GM21390 (cell line): Measurements from ENCODE around the gene HOXB2.

Experiments used
- ATAC-seq: cut with Tn5 transposase; IDR thresholded peaks from one replicate; pipeline ENCODE4 v1.9.1; 2021; ENCODE audit not compliant: unreplicated experiment

The HOXB2 gene

DNA sequence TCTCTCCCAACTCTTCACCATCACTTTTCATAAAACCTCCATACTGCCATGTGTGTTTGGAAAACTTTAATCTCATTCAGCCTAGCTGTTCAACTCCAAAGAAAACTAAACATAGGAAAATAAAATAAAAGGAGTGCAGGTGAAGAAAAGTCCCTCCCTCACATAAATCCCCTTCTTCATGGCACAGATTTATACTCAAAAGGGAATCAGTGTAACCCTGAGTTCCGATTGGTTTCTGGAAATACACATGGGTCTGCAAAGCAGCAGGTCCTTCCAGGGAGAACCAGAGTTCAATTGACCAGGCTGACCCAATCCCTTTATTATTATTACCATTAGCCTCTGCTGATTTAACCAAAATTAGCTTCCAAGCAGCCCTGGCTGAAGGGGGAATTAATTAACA is 8.9 kb upstream of the HOXB2 start:
- no peak for ATAC-seq

DNA sequence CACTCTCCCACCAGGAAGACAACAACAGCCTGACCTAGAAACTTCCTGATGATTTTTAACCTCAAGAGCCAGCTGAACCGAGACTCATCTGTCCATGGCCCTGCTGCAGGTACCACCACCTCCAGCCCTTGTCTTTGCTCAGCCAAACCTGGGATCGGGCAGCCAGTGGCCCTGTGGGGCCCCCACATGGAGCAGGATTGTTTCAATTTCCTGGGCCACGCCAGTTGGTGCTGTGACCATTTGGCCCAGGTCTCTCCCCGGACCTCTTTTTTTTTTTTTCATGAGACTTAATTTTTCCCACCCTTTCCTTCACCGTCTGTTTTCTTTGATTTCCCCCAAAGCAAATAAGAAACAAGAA is 8.3 kb upstream of the HOXB2 start:
- no peak for ATAC-seq

DNA sequence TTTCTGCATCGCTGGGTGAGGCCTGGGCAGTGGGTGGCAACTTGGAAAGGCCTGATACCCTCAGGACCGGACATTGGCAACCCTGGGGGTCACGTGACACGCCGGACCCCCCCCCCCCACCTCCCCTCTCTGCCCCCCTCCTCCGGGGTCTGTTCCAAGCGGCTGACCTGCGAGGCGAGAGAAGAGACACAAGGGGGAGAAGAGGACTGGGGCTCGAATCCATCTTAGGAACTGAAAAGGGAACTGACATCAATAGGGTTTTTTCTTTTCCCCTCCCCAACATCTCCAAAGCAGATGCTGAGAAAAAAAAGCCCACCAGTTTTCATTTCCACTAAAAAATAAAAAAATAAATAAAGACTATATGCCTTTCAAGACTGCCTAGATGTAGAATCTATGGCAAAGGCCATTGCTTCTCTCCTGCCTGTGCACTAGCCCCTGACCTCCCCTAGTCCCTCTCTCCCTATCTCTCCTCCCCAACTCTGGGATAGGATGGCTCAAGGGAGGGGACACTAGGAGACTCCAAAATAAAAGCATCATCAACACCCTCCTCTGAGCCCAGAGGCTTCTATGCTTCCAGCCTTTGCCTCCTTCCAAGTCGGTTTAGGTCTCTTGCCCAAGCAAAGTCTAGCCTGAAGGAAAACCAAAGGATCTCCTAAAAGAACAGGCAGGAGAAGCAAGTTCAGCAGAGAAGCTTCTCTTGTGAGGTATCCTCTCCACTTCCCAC is 7.7 kb upstream of the HOXB2 start:
- no peak for ATAC-seq

DNA sequence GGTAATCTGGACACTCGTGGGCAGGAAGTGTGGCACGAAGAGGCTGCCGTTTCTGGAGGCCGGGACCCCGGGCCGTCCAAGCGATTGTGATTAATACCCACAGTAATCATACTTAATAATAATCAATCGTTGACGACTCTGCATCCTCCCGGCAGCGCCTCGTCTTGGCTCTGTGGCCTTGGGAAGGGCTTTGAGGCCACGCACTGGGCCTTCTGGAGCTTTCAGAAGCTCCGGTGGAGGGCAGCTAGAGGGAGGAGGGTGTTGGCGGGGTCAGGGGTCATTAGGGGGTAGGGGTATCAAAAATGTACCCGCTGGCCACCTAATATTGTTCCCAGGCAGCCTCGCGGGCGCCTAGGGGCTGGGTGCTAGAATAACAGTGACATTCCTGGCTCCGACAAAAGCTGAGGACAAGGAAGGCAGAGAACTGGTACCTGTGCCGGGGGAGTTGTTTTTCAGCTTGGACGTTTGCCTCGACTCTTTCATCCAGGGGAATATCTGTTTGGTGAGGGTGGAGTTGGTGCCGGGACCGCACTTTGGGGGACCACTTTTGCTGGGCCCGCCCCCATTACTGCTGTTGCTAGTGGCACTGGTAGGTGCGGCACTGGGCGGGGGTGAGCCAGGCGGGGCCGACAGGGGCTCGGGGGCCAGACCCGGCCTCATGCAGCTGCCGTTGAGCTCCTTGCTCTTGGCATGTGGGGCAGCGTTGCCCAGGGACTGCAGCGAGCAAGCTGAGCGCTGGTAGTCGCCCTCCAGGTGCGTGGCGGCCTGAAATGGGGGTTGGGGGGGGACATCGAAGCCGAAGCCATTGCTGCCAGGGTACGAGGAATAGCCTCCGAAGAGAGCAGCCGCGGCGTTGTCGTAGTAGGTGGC is 6.9 kb upstream of the HOXB2 start:
- ATAC-seq, result no peak

DNA sequence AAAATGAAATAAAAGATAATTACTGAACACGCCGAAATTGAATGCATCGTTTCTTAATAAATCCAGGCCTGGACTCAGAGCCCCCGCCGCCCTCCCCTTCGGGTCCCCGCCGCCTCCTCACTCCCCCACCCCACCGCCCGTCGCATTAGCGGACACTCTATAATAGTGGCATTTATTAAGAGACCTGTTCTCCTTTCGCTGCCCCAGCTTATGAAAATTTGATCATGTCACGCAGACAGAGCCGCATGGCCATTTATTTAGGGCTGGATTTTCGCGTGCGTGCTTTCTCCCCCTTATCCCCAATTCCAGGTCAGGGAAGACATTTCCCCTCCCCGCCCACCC is 6.3 kb upstream of the HOXB2 start:
- no peak for ATAC-seq

DNA sequence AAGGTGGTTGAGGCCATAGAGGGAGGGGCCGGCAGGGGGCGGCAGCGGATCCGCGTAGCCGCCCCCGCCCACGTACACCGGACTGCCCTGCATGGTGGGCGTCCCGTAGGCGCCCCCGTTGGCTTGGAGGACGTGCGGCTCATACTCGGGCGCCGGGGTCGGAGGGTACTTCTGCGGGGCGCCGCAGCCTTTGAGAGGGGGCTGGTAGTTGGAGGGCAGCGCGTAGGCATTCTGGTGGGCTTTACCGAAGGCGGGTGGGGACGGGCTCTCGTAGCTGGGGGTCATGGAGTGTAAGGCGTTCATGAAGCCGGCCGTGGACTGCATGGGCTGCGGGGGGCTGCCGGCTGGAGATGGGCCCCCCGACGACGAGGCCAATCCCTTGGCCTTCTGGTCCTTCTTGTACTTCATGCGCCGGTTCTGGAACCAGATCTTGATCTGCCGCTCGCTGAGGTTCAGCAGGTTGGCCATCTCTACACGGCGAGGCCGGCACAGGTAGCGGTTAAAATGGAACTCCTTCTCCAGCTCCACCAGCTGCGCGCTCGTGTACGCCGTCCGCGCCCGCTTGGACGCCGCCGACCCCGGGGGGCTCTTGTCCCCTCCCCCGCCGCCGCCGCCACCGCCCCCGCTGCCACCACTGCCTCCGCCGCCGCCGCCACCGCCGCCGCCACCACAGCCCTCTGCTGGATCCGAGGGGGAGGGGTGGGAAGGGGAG is 5.7 kb upstream of the HOXB2 start:
- ATAC-seq, result no peak

DNA sequence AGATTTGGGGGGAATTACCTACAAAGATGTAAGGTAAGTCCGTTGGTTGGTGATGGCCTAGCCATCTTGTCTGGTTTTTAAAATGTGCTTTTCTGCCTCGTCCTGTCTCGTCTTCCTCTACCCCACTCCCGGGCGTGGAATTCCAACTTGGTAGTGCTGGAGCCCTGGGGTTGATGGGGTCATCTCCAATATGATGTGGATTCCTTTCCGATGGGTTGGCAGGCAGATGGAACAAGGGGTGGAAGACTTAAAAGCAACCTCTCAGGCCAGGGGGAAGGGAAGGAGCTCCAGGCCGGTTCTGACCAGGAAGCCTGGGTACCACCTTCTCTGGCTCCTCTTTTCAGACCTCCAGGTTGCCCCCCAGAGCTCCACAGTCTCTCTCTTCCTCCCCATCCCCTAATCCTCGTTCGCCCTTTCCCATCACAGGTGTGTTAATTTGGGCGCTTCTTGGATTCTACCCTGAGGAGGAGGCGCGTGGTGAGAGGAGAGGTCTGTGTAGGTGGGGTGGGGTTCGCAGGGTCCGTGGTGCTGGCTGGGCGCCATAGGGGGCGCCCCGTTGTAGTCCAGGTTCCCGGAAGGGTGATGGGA is 5.1 kb upstream of the HOXB2 start:
- no peak for ATAC-seq

DNA sequence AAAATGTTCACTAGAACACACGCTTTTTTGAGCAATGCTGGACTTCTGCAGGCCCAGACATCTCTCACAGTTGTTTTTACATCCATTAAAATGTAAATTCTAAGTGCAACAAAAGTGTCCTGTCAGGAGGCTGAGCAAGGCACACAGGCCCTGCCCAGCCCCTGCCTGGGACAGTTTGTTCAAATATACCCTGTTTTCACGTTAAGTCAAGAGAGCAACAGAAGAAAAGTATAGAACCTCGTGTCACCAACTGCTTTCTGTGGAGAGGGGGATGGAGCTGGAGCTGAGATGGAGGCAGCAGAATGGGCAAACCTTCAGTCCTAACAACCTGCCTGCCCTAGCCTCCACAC is 4.3 kb upstream of the HOXB2 start:
- no peak for ATAC-seq

DNA sequence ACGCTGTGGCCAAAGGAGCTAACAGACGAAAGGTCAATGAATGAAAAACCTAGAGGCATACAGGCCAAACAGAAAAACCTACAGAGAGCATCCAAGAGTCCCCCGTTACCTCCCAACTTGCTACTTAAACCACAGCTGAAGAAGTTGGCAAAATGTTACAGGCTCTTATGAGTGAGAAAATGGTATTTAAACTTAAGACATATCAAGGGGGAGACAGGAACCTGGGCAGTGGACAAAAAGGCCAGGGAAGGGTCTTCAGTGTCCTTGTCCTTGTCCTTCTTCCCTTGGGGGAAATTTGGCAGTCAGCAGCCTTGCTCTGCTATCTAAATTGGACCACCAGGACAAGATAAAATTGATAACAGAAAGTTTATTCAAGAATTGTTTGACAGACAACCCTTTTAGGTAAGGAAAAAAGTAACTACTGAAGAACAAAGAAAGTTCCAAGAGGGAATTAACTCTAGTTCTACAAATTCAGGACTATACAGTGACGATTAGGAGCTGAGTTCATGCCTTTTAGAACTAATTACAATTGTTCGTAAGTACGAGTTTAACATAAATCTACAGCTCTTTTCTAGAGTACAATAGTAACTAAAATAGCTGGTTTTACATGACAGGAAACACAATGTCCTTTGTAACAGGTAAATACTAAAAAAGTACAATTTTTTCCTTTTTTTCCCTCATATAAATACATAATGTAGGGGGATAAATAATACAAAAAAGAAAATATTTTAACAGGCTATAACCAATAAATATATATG is 3.8 kb upstream of the HOXB2 start:
- ATAC-seq, result no peak

DNA sequence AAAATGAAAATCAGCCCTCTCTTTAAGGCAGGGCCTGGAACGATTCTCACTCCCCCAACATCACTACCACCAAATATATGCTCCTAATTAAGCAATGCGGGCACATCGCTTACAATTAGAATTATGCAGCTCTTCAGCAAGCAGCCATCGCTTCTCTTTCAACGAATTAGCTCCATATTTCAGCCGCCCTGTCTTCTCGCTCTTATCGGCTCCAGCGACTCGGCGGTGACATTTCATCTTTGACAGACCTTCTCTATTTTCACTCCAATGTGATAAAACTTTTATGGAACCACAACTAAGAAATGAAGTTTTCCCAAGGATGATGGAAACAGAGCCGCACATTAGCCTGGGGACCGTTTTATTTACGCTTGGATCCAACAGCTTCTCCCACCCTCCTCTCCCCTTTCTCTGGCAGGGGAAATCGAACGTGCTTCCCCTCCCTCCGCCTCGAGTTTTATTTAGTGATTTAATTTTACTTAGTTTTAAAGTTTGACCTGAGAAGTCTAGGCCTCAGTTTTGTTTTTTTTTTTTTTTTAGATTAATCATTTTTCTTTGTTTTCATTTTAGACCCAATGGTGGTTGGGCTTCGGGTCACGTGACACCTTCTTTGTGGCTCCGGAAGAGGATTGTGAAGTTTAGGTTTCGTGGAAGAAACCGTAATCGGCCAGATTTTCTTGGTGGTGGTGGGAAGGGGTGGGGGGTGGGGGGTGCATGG is 3.1 kb upstream of the HOXB2 start:
- no peak for ATAC-seq

DNA sequence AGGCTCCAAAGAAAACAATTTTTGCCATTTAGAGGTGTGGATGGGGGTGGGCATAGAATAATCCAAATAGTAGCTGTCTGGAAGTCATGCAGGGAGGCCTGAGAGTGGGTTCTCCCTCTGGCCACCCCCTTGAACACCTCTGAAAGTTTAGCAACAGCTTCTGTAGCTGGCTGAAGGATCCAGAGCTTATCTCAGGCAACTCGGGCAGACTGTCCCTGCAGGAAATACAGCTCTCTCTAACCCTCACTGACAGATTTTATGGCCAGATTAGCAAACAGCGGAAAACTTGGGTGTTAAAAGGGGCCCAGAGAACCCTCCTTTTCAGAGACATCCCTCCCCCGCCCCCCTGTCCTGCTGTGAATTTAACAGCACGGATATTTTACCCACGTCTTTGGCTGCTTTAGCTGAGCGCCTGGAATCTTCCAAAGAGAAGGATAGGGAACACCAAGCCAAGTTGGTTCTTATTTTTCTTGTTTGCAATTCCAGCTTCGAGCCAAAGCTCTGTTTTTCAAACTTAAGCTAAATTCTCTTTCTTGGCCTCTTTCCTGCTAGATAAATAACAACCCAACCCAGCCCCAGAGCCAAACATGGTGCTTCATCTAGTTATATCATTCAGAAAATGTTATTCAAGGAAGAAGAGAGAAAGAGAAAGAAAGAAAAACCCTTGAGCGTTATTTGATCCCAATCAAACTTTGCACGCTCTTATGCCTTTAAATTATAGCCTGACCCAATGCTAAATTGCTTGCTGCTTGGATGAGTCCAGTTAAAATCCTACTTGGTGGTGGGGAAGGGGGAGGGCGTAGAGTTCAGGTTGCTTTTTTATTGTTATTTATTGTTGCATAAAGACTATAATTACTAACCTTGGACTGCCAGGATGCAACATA is 2.3 kb upstream of the HOXB2 start:
- ATAC-seq, result no peak

DNA sequence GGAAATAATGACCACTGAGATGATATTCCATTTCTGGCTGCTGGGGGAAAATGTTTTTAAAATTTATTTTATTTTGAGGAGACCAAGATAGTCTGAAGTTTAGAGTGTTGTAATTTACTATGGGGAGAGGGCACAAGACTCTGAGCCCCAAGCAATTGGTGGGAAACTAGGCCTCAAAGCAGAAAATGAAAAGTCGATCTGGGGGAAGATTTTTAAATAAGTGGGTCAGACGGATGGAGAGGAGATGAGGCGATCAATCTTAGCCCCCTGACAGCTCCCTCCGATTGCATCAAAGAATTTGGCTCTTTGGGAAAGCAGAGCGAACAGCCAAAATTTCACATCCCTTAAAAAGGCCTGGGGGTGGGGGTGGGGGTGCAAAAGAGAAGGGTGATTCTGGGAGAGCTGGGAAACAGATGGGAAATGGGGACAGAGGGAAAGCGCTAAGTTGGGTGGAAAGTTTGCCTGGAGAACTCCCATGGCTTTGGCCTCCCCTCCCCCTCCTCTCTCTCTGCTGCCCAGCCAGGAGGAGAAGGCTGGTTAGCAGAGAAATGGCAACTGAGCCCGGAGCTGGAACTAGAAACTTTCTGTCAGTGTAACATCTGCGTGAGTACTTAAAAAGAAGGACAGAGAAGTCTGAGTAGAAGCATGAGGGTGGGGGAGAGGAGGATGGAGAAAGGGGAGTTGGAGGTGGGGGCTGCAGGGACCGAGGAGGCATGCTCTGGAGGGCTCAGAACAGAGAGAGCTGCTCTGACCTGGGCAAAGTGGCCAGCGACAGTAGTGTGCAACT is 1.4 kb upstream of the HOXB2 start:
- ATAC-seq, result no peak

DNA sequence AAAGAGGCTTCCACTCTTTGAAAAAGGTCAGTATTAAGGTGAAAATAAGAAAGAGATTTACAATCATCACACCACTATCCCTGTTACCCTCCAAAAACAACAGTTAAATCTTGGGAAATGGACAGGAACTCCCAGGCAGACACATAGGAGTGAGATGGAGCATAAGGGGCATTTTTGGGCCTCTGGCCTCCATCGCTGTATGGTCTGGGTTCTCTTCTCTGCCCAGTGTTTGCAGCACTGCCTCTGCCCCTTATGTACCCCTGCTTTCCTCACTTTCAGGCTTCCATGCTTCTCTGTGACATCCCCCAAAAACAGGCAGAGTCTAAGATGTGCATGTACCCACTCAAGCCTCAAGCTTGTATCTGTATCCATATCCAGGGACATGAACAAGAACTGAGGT is 630 bp upstream of the HOXB2 start:
- no peak for ATAC-seq

DNA sequence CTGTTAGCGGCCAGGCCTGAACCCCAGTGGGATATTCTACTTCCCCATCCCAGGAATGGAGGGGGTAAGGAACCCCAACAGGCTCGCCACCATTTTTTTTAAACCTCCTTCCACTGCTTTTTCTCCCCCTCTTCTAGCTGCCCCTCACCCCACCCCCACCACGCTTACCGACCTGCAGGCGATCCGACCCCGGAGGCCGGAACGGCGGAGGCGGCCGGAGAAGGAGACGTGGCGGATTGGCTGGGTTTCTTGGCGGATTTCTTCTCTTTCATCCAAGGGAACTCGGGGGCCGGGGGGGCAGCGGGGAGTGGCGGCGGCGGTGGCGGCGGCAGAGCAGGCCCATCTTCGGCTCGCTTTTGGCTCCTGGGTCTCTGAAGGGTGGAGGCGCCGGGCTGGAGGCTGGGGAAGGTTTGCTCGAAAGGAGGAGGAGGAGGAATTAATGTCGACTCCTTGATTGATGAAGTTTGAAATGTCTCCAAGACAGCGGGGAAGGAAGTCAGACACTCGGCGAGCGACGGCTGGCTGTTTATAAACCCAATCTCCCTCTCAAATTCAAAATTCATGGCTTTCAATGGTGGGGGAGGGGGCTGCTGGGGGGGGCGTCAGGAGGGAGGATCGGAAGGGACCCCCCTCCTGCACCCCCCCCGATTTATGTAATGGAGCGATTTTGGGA is 424 bp downstream of the HOXB2 start:
- ATAC-seq, result no peak

DNA sequence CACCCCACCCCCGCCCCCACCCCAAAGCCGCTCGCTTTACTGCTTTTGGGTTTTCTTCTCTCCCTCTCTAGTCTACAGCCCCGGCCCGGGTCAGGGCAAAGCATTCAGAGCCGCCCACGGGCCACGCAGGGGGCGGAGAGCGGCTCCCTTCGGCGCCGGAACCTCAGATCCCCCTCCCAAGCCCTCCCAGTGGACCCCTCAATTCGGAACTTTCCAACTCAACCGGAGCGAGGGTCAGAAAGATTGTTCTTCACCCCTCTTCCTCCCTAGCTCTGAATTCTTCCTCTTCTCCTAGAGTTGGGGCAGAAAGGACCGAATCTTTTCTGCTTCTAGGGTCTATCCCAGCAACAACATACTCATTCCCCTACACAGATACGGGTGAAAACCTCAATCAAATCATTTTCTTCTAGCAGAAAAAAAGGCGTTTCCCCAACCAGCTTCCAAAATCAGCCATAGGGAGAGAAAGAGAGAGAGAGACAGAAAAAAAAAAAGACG is 1.0 kb downstream of the HOXB2 start:
- ATAC-seq, result no peak

DNA sequence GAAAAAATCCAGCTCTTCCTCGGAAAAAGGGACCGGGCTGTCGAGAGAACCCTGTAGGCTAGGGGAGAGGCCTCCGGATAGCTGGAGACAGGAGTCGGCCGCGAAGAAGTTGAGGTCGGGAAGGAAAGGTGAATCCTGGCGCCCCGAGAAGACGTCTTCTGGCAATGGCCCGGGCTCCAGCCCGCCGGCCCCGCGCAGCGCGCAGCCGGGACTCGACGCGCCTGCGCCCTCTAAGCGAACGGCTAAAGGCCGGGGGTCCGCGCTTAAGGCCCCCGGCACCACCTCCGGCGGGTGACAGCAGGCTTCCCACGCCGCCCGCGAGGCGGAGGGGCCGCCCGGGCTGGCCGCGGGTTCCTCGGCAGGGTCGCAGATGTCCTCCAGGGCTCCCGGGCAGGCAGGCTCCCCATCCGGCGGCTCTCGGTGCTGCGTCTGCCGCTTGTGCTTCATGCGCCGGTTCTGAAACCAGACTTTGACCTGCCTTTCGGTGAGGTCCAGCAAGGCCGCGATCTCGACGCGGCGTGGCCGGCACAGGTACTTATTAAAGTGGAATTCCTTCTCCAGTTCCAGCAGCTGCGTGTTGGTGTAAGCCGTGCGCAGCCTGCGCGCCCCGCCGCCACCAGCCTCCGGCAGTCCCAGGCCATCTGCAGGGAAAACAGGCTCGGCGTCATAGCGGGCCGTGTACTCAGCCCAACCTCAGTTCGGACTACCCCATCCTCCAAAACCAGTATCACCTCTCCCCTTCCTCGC is 1.6 kb downstream of the HOXB2 start:
- ATAC-seq, result no peak

DNA sequence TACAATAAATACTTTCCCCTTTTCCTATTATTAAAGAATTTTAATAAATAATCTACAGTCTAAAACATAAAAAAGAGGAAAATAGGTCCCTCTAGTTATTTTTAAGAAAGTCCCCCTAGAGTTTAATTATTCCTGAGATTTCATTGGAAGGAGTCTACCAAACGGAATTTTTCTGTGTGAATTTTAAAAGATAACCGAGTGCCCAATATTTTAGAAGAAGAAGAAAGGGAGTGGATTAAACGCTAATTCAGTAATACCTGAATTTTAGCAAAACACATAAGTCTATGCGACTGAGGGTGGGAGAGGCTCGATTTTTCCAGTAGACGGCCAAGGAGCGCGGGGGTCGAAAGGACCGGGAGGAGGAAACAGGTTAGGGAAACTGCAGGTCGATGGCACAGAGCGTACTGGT is 2.2 kb downstream of the HOXB2 start:
- no peak for ATAC-seq
